CD4-positive, alpha-beta T cell treated with Interleukin-10 for 1 hour (primary cell): ENCODE results near the gene CCHCR1.
A peak's percentile ranks its signal among the peaks of the same experiment; 100 is the strongest.
"Not testable (repeated sequence)": the region's sequence is repeated elsewhere in the genome, so short reads cannot be mapped to it uniquely, and the experiment has no call there.

ENCODE experiments used
- DNase-seq: peaks from one replicate; pipeline ENCODE4 v3.0.0-alpha.2; 2020

CCHCR1 gene

GRCh38 chr6:31157513-31158139, at the start of gene CCHCR1:
TSS of gene CCHCR1 (minus strand) at chr6:31157802. CDS start at chr6:31157600, 202 bp downstream.
- no peak for DNase-seq

- no peak for DNase-seq
These were observed 48.0 kb upstream of the CCHCR1 start for GRCh38 chr6:31205638-31206037.

- DNase-seq: no peak
These were observed 47.1 kb upstream of the CCHCR1 start for GRCh38 chr6:31204751-31205145.

GRCh38 chr6:31203345-31203979, 45.9 kb upstream of the CCHCR1 start:
- DNase-seq: peak; percentile 67

GRCh38 chr6:31202259-31203166, 44.9 kb upstream of the CCHCR1 start:
- no peak for DNase-seq

GRCh38 chr6:31199105-31199452, 41.5 kb upstream of the CCHCR1 start:
- not testable (repeated sequence) for DNase-seq

- DNase-seq: peak; percentile 97
These were observed 40.1 kb upstream of the CCHCR1 start for GRCh38 chr6:31197559-31198305.

GRCh38 chr6:31196251-31197022, 38.8 kb upstream of the CCHCR1 start:
- peak; percentile 45 for DNase-seq

GRCh38 chr6:31195308-31195979, 37.8 kb upstream of the CCHCR1 start:
- DNase-seq: not testable (repeated sequence)

GRCh38 chr6:31194061-31194834, 36.6 kb upstream of the CCHCR1 start:
- DNase-seq: no peak

GRCh38 chr6:31193206-31193605, 35.6 kb upstream of the CCHCR1 start:
- DNase-seq: no peak

- DNase-seq: peak; percentile 76
These were observed 35.0 kb upstream of the CCHCR1 start for GRCh38 chr6:31192431-31193105.

- no peak for DNase-seq
These were observed 32.9 kb upstream of the CCHCR1 start for GRCh38 chr6:31190488-31190887.

GRCh38 chr6:31189223-31189622, 31.6 kb upstream of the CCHCR1 start:
- not testable (repeated sequence) for DNase-seq

GRCh38 chr6:31187780-31188194, 30.2 kb upstream of the CCHCR1 start:
- no peak for DNase-seq

GRCh38 chr6:31186052-31186734, 28.6 kb upstream of the CCHCR1 start:
- DNase-seq: no peak

- DNase-seq: not testable (repeated sequence)
These were observed 28.1 kb upstream of the CCHCR1 start for GRCh38 chr6:31185695-31186051.

- not testable (repeated sequence) for DNase-seq
These were observed 26.3 kb upstream of the CCHCR1 start for GRCh38 chr6:31183859-31184258.

GRCh38 chr6:31183287-31183686, 25.7 kb upstream of the CCHCR1 start:
- not testable (repeated sequence) for DNase-seq

- peak; percentile 81 for DNase-seq
These were observed 22.9 kb upstream of the CCHCR1 start for GRCh38 chr6:31180500-31180899.
